ENCODE results near the gene NTRK1. TPM values are rescaled to one million over a fixed set of nuclear protein-coding genes. Genes with fewer than 3 reads are reported as not detected.

Gene NTRK1
- total RNA-seq, 6 donors from 2014 or later = 0.30 to 1.4 (median 1.2) TPM; not detected in 2

- no peak for DNase-seq
- Histone ChIP-seq H3K27me3 (no peaks in the 10 kb centered on the region), H3K4me1 (no peaks in the 10 kb centered on the region), H3K27ac (no peak overlapping the region), H3K9me3 (no peaks in the 10 kb centered on the region), H3K36me3 (no peaks in the 10 kb centered on the region), H3K4me3 (no peak overlapping the region)
- ATAC-seq (ENCODE audit: low FRiP score in 2 of 2) = no peak
- no peak for TF ChIP-seq POLR2A (IDR thresholded peaks at IDR 0.05)
- no peak for TF ChIP-seq CTCF (IDR thresholded peaks at IDR 0.05)
- TF ChIP-seq POLR2AphosphoS5 (IDR thresholded peaks at IDR 0.05) = no peak
- no peak for TF ChIP-seq EP300 (IDR thresholded peaks at IDR 0.05)
- WGBS, 2 donors = 55 to 56% methylated on average over 5 of the region's 5 CpGs
These were observed 24.5 kb upstream of the NTRK1 start for GRCh38 chr1:156836041-156836654.

- H3K9me3 ChIP-seq = no peaks in the 10 kb centered on the region
- TF ChIP-seq POLR2AphosphoS5 (IDR thresholded peaks at IDR 0.05) = no peak
- TF ChIP-seq POLR2A (IDR thresholded peaks at IDR 0.05) = no peak
- TF ChIP-seq CTCF (IDR thresholded peaks at IDR 0.05) = no peak
- no peak for TF ChIP-seq EP300 (IDR thresholded peaks at IDR 0.05)
- no peak overlapping the region for H3K27ac ChIP-seq
- no peaks in the 10 kb centered on the region for H3K4me1 ChIP-seq
- DNase-seq (no peak), ATAC-seq (ENCODE audit: low FRiP score in 2 of 2) (no peak)
- H3K36me3 ChIP-seq = no peaks in the 10 kb centered on the region
- 69 to 84% methylated on average over 3 to 4 of the region's 4 CpGs for WGBS, 2 donors
- no peak overlapping the region for H3K4me3 ChIP-seq
- H3K27me3 ChIP-seq = no peaks in the 10 kb centered on the region
These were observed 23.8 kb upstream of the NTRK1 start for GRCh38 chr1:156836892-156837291.

- no peak overlapping the region for H3K27ac ChIP-seq
- ATAC-seq (ENCODE audit: low FRiP score in 2 of 2) = peak in 1 of 2 donors; percentile 61
- H3K4me1 ChIP-seq = no peaks in the 10 kb centered on the region
- H3K9me3 ChIP-seq = no peaks in the 10 kb centered on the region
- no peak for DNase-seq
- H3K27me3 ChIP-seq = peaks cover 0 to 6% (median 0%) of the 10 kb centered on the region in 4 donors
- H3K4me3 ChIP-seq = no peak overlapping the region
- peak; percentile 68 to 80 (median 78) for TF ChIP-seq CTCF (IDR thresholded peaks at IDR 0.05)
- TF ChIP-seq EP300 (IDR thresholded peaks at IDR 0.05) = no peak
- 29 to 75% methylated on average over 2 to 7 of the region's 7 CpGs for WGBS, 2 donors
- H3K36me3 ChIP-seq = no peaks in the 10 kb centered on the region
These were observed 21.7 kb upstream of the NTRK1 start for GRCh38 chr1:156838972-156839371.

GRCh38 chr1:156839426-156840109 lies 21.1 kb upstream of the NTRK1 start:
- no peak for DNase-seq

More at GRCh38 chr1:156839426-156840109, 21.1 kb upstream of the NTRK1 start:
- Histone ChIP-seq H3K9me3 (no peaks in the 10 kb centered on the region), H3K4me1 (no peaks in the 10 kb centered on the region), H3K36me3 (no peaks in the 10 kb centered on the region), H3K27me3 (peaks cover 0 to 12% (median 1%) of the 10 kb centered on the region in 4 donors), H3K27ac (no peak overlapping the region), H3K4me3 (no peak overlapping the region)
- 29 to 37% methylated on average over 7 to 9 of the region's 9 CpGs for WGBS, 2 donors
- ATAC-seq (ENCODE audit: low FRiP score in 2 of 2) = no peak
- TF ChIP-seq POLR2AphosphoS5 (IDR thresholded peaks at IDR 0.05) (no peak), POLR2A (IDR thresholded peaks at IDR 0.05) (no peak), EP300 (IDR thresholded peaks at IDR 0.05) (no peak), CTCF (IDR thresholded peaks at IDR 0.05) (no peak)

Measured in upper lobe of left lung (tissue), 6 donors.